HepG2 (cell line): ENCODE measurements around the gene ZNF181. TPM values are rescaled to one million over a fixed set of nuclear protein-coding genes. Genes with fewer than 3 reads are reported as not detected.
A peak's percentile ranks its signal among the peaks of the same experiment; 100 is the strongest.

ENCODE experiments used
- ATAC-seq: fragments of 200-7000 bp; cut with Tn5 transposase; 3 replicates; pipeline ENCODE4 v1.9.1; 2020; ENCODE audit warnings: mild to moderate bottlenecking, moderate library complexity
- BruUV-seq: library from RNA; stranded (reverse); fragments of 400-500 nt; replicated peaks from 2 replicates; lab custom pipeline; 2021; lab: Mats Ljungman, UMichigan
- CTCF ChIA-PET: fragments of 300-600 bp; formaldehyde crosslinking; extraction: SDS; loops from one replicate; lab custom pipeline; 2021; ENCODE audit warnings: low total read pairs, inconsistent platforms, low intra/inter-chr PET ratio; lab: Yijun Ruan, JAX
- POLR2A ChIA-PET: fragments of 350-600 bp; sonication (Branson Sonifier 250); formaldehyde crosslinking; loops from one replicate; lab custom pipeline; 2020; ENCODE audit warnings: antibody characterized with exemption, inconsistent platforms; lab: Yijun Ruan, JAX
- DNase-seq: peaks from one replicate; pipeline ENCODE4 v3.0.0-alpha.2; 2015; ENCODE audit warnings: low spot score
- FAIRE-seq: peaks from 3 replicates; lab custom pipeline; 2011; peaks lifted over from hg19 to GRCh38; lab: Jason Lieb, UNC
- H2AFZ ChIP-seq: one replicate; pipeline ENCODE4 v1.6.1; 2011; ENCODE audit warnings: low read length, inconsistent platforms
- H3K27ac ChIP-seq: fragments of 300-600 bp; 3 replicates; pipeline ENCODE4 v1.8.0; 2011; ENCODE audit warnings: mixed run types, mild to moderate bottlenecking, mixed read lengths, low read length, inconsistent platforms; ENCODE audit not compliant: insufficient read depth; ENCODE audit errors: extremely low read length
- H3K27me3 ChIP-seq, 2 experiments: fragments of 200-600 bp in 1 of 2; 2 replicates in 1 of 2; 3 replicates in 1 of 2; pipeline versions ENCODE4 v1.6.0 to v1.8.0; 2011; ENCODE audit warnings: low read length in 2 of 2, mild to moderate bottlenecking in 2 of 2, moderate library complexity in 2 of 2, inconsistent platforms in 1 of 2; ENCODE audit not compliant: insufficient read depth in 2 of 2, control insufficient read depth in 1 of 2
- H3K36me3 ChIP-seq, 2 experiments: fragments of 200-600 bp in 1 of 2; replicated peaks in 1 of 2; 2 replicates in 1 of 2; 3 replicates in 1 of 2; pipeline versions ENCODE4 v1.5.1 to v1.8.0; 2011; ENCODE audit warnings: low read length in 2 of 2, inconsistent platforms in 1 of 2; ENCODE audit not compliant: insufficient read depth in 2 of 2, control insufficient read depth in 1 of 2
- H3K4me1 ChIP-seq: 2 replicates; pipeline ENCODE4 v1.5.1; 2012; ENCODE audit warnings: low read length, inconsistent platforms; ENCODE audit not compliant: insufficient read depth
- H3K4me2 ChIP-seq: 2 replicates; pipeline ENCODE4 v1.6.0; 2011; ENCODE audit warnings: low read depth, low read length, inconsistent platforms
- H3K4me3 ChIP-seq, 3 experiments: fragments of 200-600 bp in 1 of 3; sonication (generic), shearing (Covaris generic) in 1 of 3; replicated peaks in 1 of 3; 2 replicates each; pipeline ENCODE4 v1.5.1; 2011 to 2016; ENCODE audit warnings: low read length in 3 of 3, inconsistent platforms in 2 of 3, low read depth in 2 of 3, mild to moderate bottlenecking in 2 of 3, control low read depth in 1 of 3, mixed read lengths in 1 of 3; ENCODE audit not compliant: insufficient read depth in 1 of 3
- H3K79me2 ChIP-seq: one replicate; pipeline ENCODE4 v1.6.1; 2011; ENCODE audit warnings: low read length, inconsistent platforms; ENCODE audit not compliant: insufficient read depth
- H3K9ac ChIP-seq: 2 replicates; pipeline ENCODE4 v1.6.0; 2011; ENCODE audit warnings: mild to moderate bottlenecking, low read depth, low read length, inconsistent platforms; ENCODE audit not compliant: insufficient read depth
- H3K9me3 ChIP-seq: 2 replicates; pipeline ENCODE4 v1.5.1; 2012; ENCODE audit warnings: mild to moderate bottlenecking, low read length
- H4K20me1 ChIP-seq: 2 replicates; pipeline ENCODE4 v1.6.0; 2011; ENCODE audit warnings: inconsistent platforms, mild to moderate bottlenecking, low read length, moderate library complexity; ENCODE audit not compliant: insufficient read depth
- BCLAF1 ChIP-seq: fragments of 450-650 bp; IDR thresholded peaks from 2 replicates; pipeline ENCODE4 v1.6.1; 2017; ENCODE audit warnings: mild to moderate bottlenecking
- HMG20A ChIP-seq: IDR thresholded peaks from 2 replicates; pipeline ENCODE4 v1.6.1; 2016; ENCODE audit warnings: borderline replicate concordance
- IKZF4 ChIP-seq: sonication (generic); formaldehyde crosslinking; IDR thresholded peaks from 2 replicates; pipeline ENCODE4 v1.5.1; 2020; ENCODE audit warnings: borderline replicate concordance, mild to moderate bottlenecking, low read depth, missing genetic modification reagents; ENCODE audit errors: not compliant biosample characterization
- KDM1A ChIP-seq: IDR thresholded peaks from 2 replicates; pipeline ENCODE4 v1.6.1; 2016; ENCODE audit warnings: missing compliant biosample characterization
- PCBP1 ChIP-seq: fragments of 200-400 bp; formaldehyde crosslinking; IDR thresholded peaks from 2 replicates; pipeline ENCODE4 v1.6.1; 2017; ENCODE audit warnings: mild to moderate bottlenecking, low read depth, low read length, borderline replicate concordance
- PHF21A ChIP-seq: sonication (generic); formaldehyde crosslinking; IDR thresholded peaks from 2 replicates; pipeline ENCODE4 v1.5.0; 2020; ENCODE audit warnings: mild to moderate bottlenecking, missing genetic modification reagents
- SP2 ChIP-seq: sonication (generic); formaldehyde crosslinking; IDR thresholded peaks from 2 replicates; pipeline ENCODE4 v1.5.1; 2020; ENCODE audit warnings: mild to moderate bottlenecking, missing genetic modification reagents
- ZNF274 ChIP-seq: sonication (generic); formaldehyde crosslinking; IDR thresholded peaks from 2 replicates; pipeline ENCODE4 v1.5.1; 2020; ENCODE audit warnings: mild to moderate bottlenecking, missing genetic modification reagents
- ZNF749 ChIP-seq: sonication (generic); formaldehyde crosslinking; IDR thresholded peaks from 2 replicates; pipeline ENCODE4 v1.8.0; 2022; ENCODE audit warnings: mild to moderate bottlenecking, missing genetic modification reagents, moderate library complexity, borderline replicate concordance
- WGBS: methylation state at CpG from one replicate; pipeline ENCODE4 v1.1.6; 2017; ENCODE audit warnings: low lambda C conversion rate; 5-methylcytosine and 5-hydroxymethylcytosine counted together
- in situ Hi-C: cut with HindIII; loops from 2 replicates; pipeline ENCODE4 v1.10.0; 2017; ENCODE audit warnings: low pct_unique_long_range_greater_than_20kb; ENCODE audit not compliant: extremely low pct_ligation_motif_present
- intact Hi-C: fragments of 100-400 bp; cut with micrococcal nuclease; formaldehyde crosslinking; loops from one replicate; pipeline ENCODE4 v1.10.0; 2022; ENCODE audit not compliant: unreplicated experiment
- polyA plus RNA-seq, 8 experiments: library from polyadenylated mRNA; depleted of rRNA in 3 of 8; stranded (reverse) in 7 of 8; unstranded in 1 of 8; fragments of >200 nt; fragmentation: Illumina TruSeq in 4 of 8; extraction: Trizol in 4 of 8; gene quantifications; 2 replicates each; pipeline versions ENCODE4 v1.2.1 to v1.2.3, GENCODE V29; 2011 to 2016; ENCODE audit warnings: low read depth in 4 of 8, missing spikeins in 1 of 8, mixed read lengths in 1 of 8; ENCODE audit not compliant: insufficient read depth in 1 of 8
- total RNA-seq, 5 experiments: library from RNA; depleted of rRNA; stranded (reverse); fragments of >200 nt; fragmentation: Illumina TruSeq; extraction: Trizol; gene quantifications; 2 replicates each; pipeline ENCODE4 v1.2.3, GENCODE V29; 2016; ENCODE audit warnings: low read depth in 1 of 5
- TF ChIP-seq, protein P1 (sequence below): sonication (generic); formaldehyde crosslinking; IDR thresholded peaks from 2 replicates; pipeline ENCODE4 v1.5.0; 2020; ENCODE audit warnings: missing genetic modification reagents
- TF ChIP-seq, protein P2 (sequence below): sonication (generic); formaldehyde crosslinking; conservative IDR thresholded peaks from 2 replicates; pipeline ENCODE4 v1.8.0; 2022; ENCODE audit warnings: missing genetic modification reagents

Gene ZNF181
- total and polyA plus RNA-seq, 2 of the 13 experiments (the other 11 are each of a cell fraction or from before 2014, with no cell fraction given), result 10.6 to 15.5 TPM

DNA sequence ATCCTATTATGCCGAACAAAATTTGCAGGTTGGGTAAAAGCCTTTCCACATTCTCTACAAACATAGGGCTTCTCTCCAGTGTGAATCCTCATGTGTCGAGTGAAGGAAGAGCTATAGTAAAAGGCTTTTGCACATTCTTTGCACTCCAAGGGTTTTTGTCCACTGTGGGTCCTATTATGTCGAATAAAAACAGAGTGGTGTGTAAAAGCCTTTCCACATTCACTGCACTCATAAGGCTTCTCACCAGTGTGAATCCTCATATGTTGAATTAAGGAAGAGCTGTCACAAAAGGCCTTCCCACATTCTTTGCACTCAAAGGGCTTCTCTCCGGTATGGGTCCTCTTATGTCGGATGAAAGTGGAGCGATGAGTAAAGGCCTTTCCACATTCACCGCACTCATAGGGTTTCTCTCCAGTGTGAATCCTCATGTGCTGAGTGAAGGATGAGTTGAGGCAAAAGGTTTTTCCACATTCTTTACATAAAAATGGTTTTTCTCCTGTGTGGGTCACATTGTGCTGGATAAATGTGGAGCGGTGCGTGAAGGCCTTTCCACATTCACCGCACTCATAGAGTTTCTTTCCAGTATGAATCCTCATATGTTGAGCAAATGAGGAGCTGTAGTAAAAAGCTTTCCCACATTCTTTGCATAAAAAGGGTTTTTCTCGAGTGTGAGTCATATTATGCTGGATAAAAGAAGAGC, 25.3 kb downstream of the ZNF181 start:
- Histone ChIP-seq H4K20me1 (no peaks in the 10 kb centered on the region), H3K9ac (no peak overlapping the region), H3K4me2 (no peak overlapping the region), H3K36me3 (peaks cover 1 to 9% of the 10 kb centered on the region in 2 experiments; a peak in 2 of 5 replicates), H3K9me3 (peaks cover 97% of the 10 kb centered on the region), H3K4me1 (no peaks in the 10 kb centered on the region), H3K79me2 (no peaks in the 10 kb centered on the region), H3K4me3 (no peak overlapping the region), H3K27me3 (no peaks in the 10 kb centered on the region), H3K27ac (no peak overlapping the region), H2AFZ (no peak overlapping the region)
- in situ Hi-C loops, result no loop called here
- ATAC-seq (no peak), FAIRE-seq (no peak), DNase-seq (no peak)
- TF ChIP-seq, protein P1, sequence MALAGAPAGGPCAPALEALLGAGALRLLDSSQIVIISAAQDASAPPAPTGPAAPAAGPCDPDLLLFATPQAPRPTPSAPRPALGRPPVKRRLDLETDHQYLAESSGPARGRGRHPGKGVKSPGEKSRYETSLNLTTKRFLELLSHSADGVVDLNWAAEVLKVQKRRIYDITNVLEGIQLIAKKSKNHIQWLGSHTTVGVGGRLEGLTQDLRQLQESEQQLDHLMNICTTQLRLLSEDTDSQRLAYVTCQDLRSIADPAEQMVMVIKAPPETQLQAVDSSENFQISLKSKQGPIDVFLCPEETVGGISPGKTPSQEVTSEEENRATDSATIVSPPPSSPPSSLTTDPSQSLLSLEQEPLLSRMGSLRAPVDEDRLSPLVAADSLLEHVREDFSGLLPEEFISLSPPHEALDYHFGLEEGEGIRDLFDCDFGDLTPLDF (CRISPR knock-in tag), result no peak
- TF ChIP-seq ZNF274 (CRISPR knock-in tag) (peak; percentile 100), IKZF4 (CRISPR knock-in tag) (no peak)
- 86% methylated on average over 11 of the region's 11 CpGs for WGBS
- BruUV-seq, result no TSS peak
- ChIA-PET POLR2A (no interaction called here), CTCF (no interaction called here)
- intact Hi-C loops, result no loop called here

GRCh38 chr19:34766386-34766785, 32.3 kb downstream of the ZNF181 start:
- FAIRE-seq (no peak), ATAC-seq (no peak), DNase-seq (no peak)
- no peaks in the 10 kb centered on the region for H3K27me3 ChIP-seq
- H3K4me1 ChIP-seq, result peaks cover 2% of the 10 kb centered on the region
- in situ Hi-C loops, result no loop called here
- H3K36me3 ChIP-seq, result peaks cover 1 to 43% of the 10 kb centered on the region in 2 experiments
- peaks cover 35% of the 10 kb centered on the region for H3K9me3 ChIP-seq
- intact Hi-C loops, result no loop called here
- no peak overlapping the region for H3K27ac ChIP-seq
- H4K20me1 ChIP-seq, result no peaks in the 10 kb centered on the region
- 93% methylated on average over 2 of the region's 2 CpGs for WGBS
- no TSS peak for BruUV-seq
- no peak overlapping the region for H2AFZ ChIP-seq
- no peak overlapping the region for H3K4me3 ChIP-seq
- ChIA-PET POLR2A (interaction anchor here (1.4 kb wide), 1 partner anchor 33 kb away, joined by 3 read pairs; the partner anchor contains the start of gene ZNF181), CTCF (no interaction called here)
- H3K79me2 ChIP-seq, result no peaks in the 10 kb centered on the region
- H3K9ac ChIP-seq, result no peak overlapping the region
- H3K4me2 ChIP-seq, result no peak overlapping the region
- TF ChIP-seq KDM1A (CRISPR knock-in tag) (no peak), PCBP1 (no peak), HMG20A (CRISPR knock-in tag) (no peak), SP2 (CRISPR knock-in tag) (no peak), PHF21A (CRISPR knock-in tag) (no peak), ZNF749 (CRISPR knock-in tag) (no peak), BCLAF1 (no peak)
- TF ChIP-seq, protein P2, sequence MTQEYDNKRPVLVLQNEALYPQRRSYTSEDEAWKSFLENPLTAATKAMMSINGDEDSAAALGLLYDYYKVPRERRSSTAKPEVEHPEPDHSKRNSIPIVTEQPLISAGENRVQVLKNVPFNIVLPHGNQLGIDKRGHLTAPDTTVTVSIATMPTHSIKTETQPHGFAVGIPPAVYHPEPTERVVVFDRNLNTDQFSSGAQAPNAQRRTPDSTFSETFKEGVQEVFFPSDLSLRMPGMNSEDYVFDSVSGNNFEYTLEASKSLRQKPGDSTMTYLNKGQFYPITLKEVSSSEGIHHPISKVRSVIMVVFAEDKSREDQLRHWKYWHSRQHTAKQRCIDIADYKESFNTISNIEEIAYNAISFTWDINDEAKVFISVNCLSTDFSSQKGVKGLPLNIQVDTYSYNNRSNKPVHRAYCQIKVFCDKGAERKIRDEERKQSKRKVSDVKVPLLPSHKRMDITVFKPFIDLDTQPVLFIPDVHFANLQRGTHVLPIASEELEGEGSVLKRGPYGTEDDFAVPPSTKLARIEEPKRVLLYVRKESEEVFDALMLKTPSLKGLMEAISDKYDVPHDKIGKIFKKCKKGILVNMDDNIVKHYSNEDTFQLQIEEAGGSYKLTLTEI, result no peak
